Measurements from ENCODE around the gene LAMA3. TPM values are rescaled to one million over a fixed set of nuclear protein-coding genes. Genes with fewer than 3 reads are reported as not detected.

Gene LAMA3
- total RNA-seq, 2 donors from 2014 or later, result 9.3 to 21.1 TPM

- intact Hi-C loops (cut with DNase I), result no loop called here
- Histone ChIP-seq H3K27me3 (no peaks in the 10 kb centered on the region), H3K9me3 (no peaks in the 10 kb centered on the region), H3K36me3 (replicated peaks in 1 of 2; ENCODE audit: insufficient read depth in 1 of 2, low read depth in 2 of 2) (no peaks in the 10 kb centered on the region), H3K4me1 (peaks cover 6% of the 10 kb centered on the region), H3K27ac (peak overlapping the region in 3 of 4 donors; percentile 52 to 74 (median 66)), H3K4me3 (no peak overlapping the region)
- 68 to 83% methylated on average over 6 of the region's 6 CpGs for WGBS, 2 donors
- no peak for TF ChIP-seq POLR2A (IDR thresholded peaks at IDR 0.05)
- no peak for TF ChIP-seq CTCF (IDR thresholded peaks at IDR 0.05)
- ATAC-seq (no peak), DNase-seq (no peak)
These were observed 172.1 kb downstream of the LAMA3 start for GRCh38 chr18:23861326-23861725.

GRCh38 chr18:23861805-23862470, 172.7 kb downstream of the LAMA3 start:
- 43 to 63% methylated on average over 6 of the region's 6 CpGs for WGBS, 2 donors

GRCh38 chr18:23864624-23865023, 175.4 kb downstream of the LAMA3 start:
- Histone ChIP-seq H3K36me3 (replicated peaks in 1 of 2; ENCODE audit: insufficient read depth in 1 of 2, low read depth in 2 of 2) (no peaks in the 10 kb centered on the region), H3K4me1 (peaks cover 6% of the 10 kb centered on the region), H3K4me3 (no peak overlapping the region), H3K9me3 (no peaks in the 10 kb centered on the region), H3K27ac (no peak overlapping the region), H3K27me3 (no peaks in the 10 kb centered on the region)
- intact Hi-C loops (cut with DNase I), result no loop called here
- TF ChIP-seq POLR2A (IDR thresholded peaks at IDR 0.05) (no peak), CTCF (IDR thresholded peaks at IDR 0.05) (no peak)
- DNase-seq, result no peak
- 75 to 90% methylated on average over 4 of the region's 4 CpGs for WGBS, 2 donors
- ATAC-seq, result no peak

More at GRCh38 chr18:23861805-23862470, 172.7 kb downstream of the LAMA3 start:
- Histone ChIP-seq H3K36me3 (replicated peaks in 1 of 2; ENCODE audit: insufficient read depth in 1 of 2, low read depth in 2 of 2) (no peaks in the 10 kb centered on the region), H3K27ac (peak overlapping the region in 3 of 4 donors; percentile 52 to 74 (median 66)), H3K4me1 (peaks cover 6% of the 10 kb centered on the region), H3K4me3 (no peak overlapping the region), H3K9me3 (no peaks in the 10 kb centered on the region), H3K27me3 (no peaks in the 10 kb centered on the region)
- DNase-seq (no peak), ATAC-seq (peak; percentile 57)
- intact Hi-C loops (cut with DNase I), result no loop called here
- TF ChIP-seq CTCF (IDR thresholded peaks at IDR 0.05) (no peak), POLR2A (IDR thresholded peaks at IDR 0.05) (no peak)

- TF ChIP-seq POLR2A (IDR thresholded peaks at IDR 0.05), result no peak
- TF ChIP-seq CTCF (IDR thresholded peaks at IDR 0.05), result no peak
- no peak overlapping the region for H3K4me3 ChIP-seq
- ATAC-seq (no peak), DNase-seq (no peak)
- no peak overlapping the region for H3K27ac ChIP-seq
- WGBS, 2 donors, result 81 to 100% methylated on average over 5 of the region's 5 CpGs
- H3K27me3 ChIP-seq, result no peaks in the 10 kb centered on the region
- H3K36me3 ChIP-seq (replicated peaks in 1 of 2; ENCODE audit: insufficient read depth in 1 of 2, low read depth in 2 of 2), result no peaks in the 10 kb centered on the region
- peaks cover 6% of the 10 kb centered on the region for H3K4me1 ChIP-seq
- H3K9me3 ChIP-seq, result no peaks in the 10 kb centered on the region
- intact Hi-C loops (cut with DNase I), result no loop called here
These were observed 177.8 kb downstream of the LAMA3 start for GRCh38 chr18:23867006-23867405.
